HepG2 (cell line): Measurements from ENCODE around the gene NRDE2. TPM values are rescaled to one million over a fixed set of nuclear protein-coding genes. Genes with fewer than 3 reads are reported as not detected.

Experiments
- AHR ChIP-seq: IDR thresholded peaks from 2 replicates; pipeline ENCODE4 v1.6.1; 2018; ENCODE audit warnings: missing genetic modification reagents, missing compliant biosample characterization
- CBX1 ChIP-seq: IDR thresholded peaks from one replicate; pipeline ENCODE4 v1.6.1; 2016; ENCODE audit warnings: antibody characterized with exemption, low read depth
- DBP ChIP-seq: sonication (generic); formaldehyde crosslinking; IDR thresholded peaks from 2 replicates; pipeline ENCODE4 v1.4.0; 2020; ENCODE audit warnings: missing genetic modification reagents; ENCODE audit errors: not compliant biosample characterization
- DR1 ChIP-seq: sonication (generic); formaldehyde crosslinking; IDR thresholded peaks from 2 replicates; pipeline ENCODE4 v1.8.0; 2021; ENCODE audit warnings: mild to moderate bottlenecking, missing genetic modification reagents, inconsistent platforms
- EED ChIP-seq: sonication (generic); formaldehyde crosslinking; IDR thresholded peaks from 2 replicates; pipeline ENCODE4 v1.5.0; 2020; ENCODE audit warnings: mild to moderate bottlenecking, missing genetic modification reagents
- ELF1 ChIP-seq: sonication (generic); formaldehyde crosslinking; IDR thresholded peaks from 2 replicates; pipeline ENCODE4 v1.4.0; 2020; ENCODE audit warnings: missing genetic modification reagents
- FIP1L1 ChIP-seq: fragments of 200-400 bp; formaldehyde crosslinking; IDR thresholded peaks from 2 replicates; pipeline ENCODE4 v1.6.1; 2018; ENCODE audit warnings: low read depth, mild to moderate bottlenecking, low read length, moderate library complexity, borderline replicate concordance; ENCODE audit not compliant: insufficient read depth
- FOSL2 ChIP-seq: sonication (generic); formaldehyde crosslinking; IDR thresholded peaks from 2 replicates; pipeline ENCODE4 v1.4.0; 2020; ENCODE audit warnings: missing genetic modification reagents
- GATAD1 ChIP-seq: IDR thresholded peaks from 2 replicates; pipeline ENCODE4 v1.6.1; 2016; ENCODE audit warnings: missing genetic modification reagents, missing compliant biosample characterization
- GLI4 ChIP-seq: sonication (generic); formaldehyde crosslinking; IDR thresholded peaks from 2 replicates; pipeline ENCODE4 v1.5.1; 2020; ENCODE audit warnings: missing genetic modification reagents, mild to moderate bottlenecking, moderate library complexity, borderline replicate concordance
- POGZ ChIP-seq: sonication (generic); formaldehyde crosslinking; IDR thresholded peaks from 2 replicates; pipeline ENCODE4 v1.4.0; 2020; ENCODE audit warnings: mild to moderate bottlenecking, missing genetic modification reagents
- SAFB2 ChIP-seq: sonication (generic); formaldehyde crosslinking; IDR thresholded peaks from 2 replicates; pipeline ENCODE4 v1.5.1; 2020; ENCODE audit warnings: missing genetic modification reagents, low read depth, mild to moderate bottlenecking, borderline replicate concordance
- SAP130 ChIP-seq: IDR thresholded peaks from 2 replicates; pipeline ENCODE4 v1.6.1; 2016; ENCODE audit warnings: low read depth
- SRSF9 ChIP-seq: fragments of 200-400 bp; formaldehyde crosslinking; IDR thresholded peaks from 2 replicates; pipeline ENCODE4 v1.6.1; 2018; ENCODE audit warnings: borderline replicate concordance, mild to moderate bottlenecking, low read depth, low read length; ENCODE audit not compliant: insufficient read depth, poor library complexity, severe bottlenecking
- THAP11 ChIP-seq: IDR thresholded peaks from 2 replicates; pipeline ENCODE4 v1.6.1; 2016; ENCODE audit warnings: missing biosample characterization, missing genetic modification reagents
- TMF1 ChIP-seq: sonication (generic); formaldehyde crosslinking; IDR thresholded peaks from 2 replicates; pipeline ENCODE4 v1.8.1; 2022; ENCODE audit warnings: low read depth, missing genetic modification reagents
- ZNF331 ChIP-seq: sonication (generic); formaldehyde crosslinking; IDR thresholded peaks from 2 replicates; pipeline ENCODE4 v1.4.0; 2020; ENCODE audit warnings: missing genetic modification reagents
- ZNF350 ChIP-seq: sonication (generic); formaldehyde crosslinking; IDR thresholded peaks from 2 replicates; pipeline ENCODE4 v1.4.0; 2020; ENCODE audit warnings: mild to moderate bottlenecking, low read depth, missing genetic modification reagents, borderline replicate concordance
- ZNF446 ChIP-seq: sonication (generic); formaldehyde crosslinking; IDR thresholded peaks from 2 replicates; pipeline ENCODE4 v1.5.0; 2020; ENCODE audit warnings: mild to moderate bottlenecking, missing genetic modification reagents
- ZNF790 ChIP-seq: sonication (generic); formaldehyde crosslinking; IDR thresholded peaks from 2 replicates; pipeline ENCODE4 v1.8.0; 2022; ENCODE audit warnings: missing genetic modification reagents, mild to moderate bottlenecking, borderline replicate concordance
- ZSCAN25 ChIP-seq: sonication (generic); formaldehyde crosslinking; IDR thresholded peaks from 2 replicates; pipeline ENCODE4 v1.8.0; 2022; ENCODE audit warnings: mild to moderate bottlenecking, missing genetic modification reagents
- polyA plus RNA-seq, 8 experiments: library from polyadenylated mRNA; depleted of rRNA in 3 of 8; stranded (reverse) in 7 of 8; unstranded in 1 of 8; fragments of >200 nt; fragmentation: Illumina TruSeq in 4 of 8; extraction: Trizol in 4 of 8; gene quantifications; 2 replicates each; pipeline versions ENCODE4 v1.2.1 to v1.2.3, GENCODE V29; 2011 to 2016; ENCODE audit warnings: low read depth in 4 of 8, missing spikeins in 1 of 8, mixed read lengths in 1 of 8; ENCODE audit not compliant: insufficient read depth in 1 of 8
- total RNA-seq, 5 experiments: library from RNA; depleted of rRNA; stranded (reverse); fragments of >200 nt; fragmentation: Illumina TruSeq; extraction: Trizol; gene quantifications; 2 replicates each; pipeline ENCODE4 v1.2.3, GENCODE V29; 2016; ENCODE audit warnings: low read depth in 1 of 5
- TF ChIP-seq, protein P1 (sequence below): sonication (generic); formaldehyde crosslinking; IDR thresholded peaks from 2 replicates; pipeline ENCODE4; 2020; ENCODE audit warnings: missing genetic modification reagents, mild to moderate bottlenecking, borderline replicate concordance
- TF ChIP-seq, protein P2 (sequence below): sonication (generic); formaldehyde crosslinking; conservative IDR thresholded peaks from 2 replicates; pipeline ENCODE4 v1.4.0; 2020; ENCODE audit warnings: missing genetic modification reagents
- TF ChIP-seq, protein P3 (sequence below): sonication (generic); formaldehyde crosslinking; IDR thresholded peaks from 2 replicates; pipeline ENCODE4 v1.5.0; 2020; ENCODE audit warnings: missing genetic modification reagents

NRDE2 gene
- total and polyA plus RNA-seq, 2 of the 13 experiments (the other 11 are each of a cell fraction or from before 2014, with no cell fraction given): 5.6 to 12.5 TPM

DNA sequence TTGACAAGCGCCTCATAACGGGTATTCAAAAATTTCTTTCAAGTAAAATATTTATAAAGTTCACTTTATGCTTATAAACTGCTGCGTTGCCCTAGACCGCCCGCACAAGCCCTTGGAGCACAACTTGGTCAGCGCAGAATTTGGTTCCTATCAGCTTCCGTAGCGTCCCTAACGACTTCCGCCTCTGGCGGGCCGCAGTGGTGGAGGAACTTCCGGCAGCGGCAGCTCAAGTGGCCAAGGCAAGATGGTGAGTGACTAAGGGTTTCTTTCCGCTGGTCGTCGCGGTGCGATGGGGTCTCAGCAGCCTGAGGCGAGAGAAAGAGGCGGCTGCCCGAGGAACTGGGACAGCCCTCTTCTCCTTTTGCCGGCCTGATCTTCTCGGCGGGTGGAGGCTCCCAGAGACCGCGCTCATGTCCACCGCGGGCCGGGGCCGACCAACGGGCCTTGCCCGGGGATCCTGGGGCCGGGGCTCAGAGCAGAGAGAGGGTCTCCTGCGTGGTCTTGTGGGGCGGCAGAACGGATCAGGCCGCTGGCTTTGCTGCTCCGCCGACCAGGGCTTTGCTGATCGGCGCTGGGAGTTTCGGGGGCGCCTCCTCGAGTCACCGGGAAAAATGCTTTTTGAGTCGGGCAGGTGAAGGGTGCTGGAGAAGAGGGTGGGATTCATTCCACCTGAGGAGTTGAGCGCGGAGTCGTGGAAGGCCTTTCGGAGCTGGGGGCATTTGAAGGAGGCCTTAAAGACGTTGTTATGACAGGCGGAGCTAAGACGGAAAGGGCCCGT is 75.2 kb downstream of the NRDE2 start, which contains the start of gene PSMC1 (continued):
- TF ChIP-seq CBX1: peak; percentile 86
- peak; percentile 54; the same call in 1 of the 2 replicates for TF ChIP-seq ZSCAN25 (CRISPR knock-in tag)
- no peak for TF ChIP-seq SRSF9
- peak; percentile 88 for TF ChIP-seq ZNF350 (CRISPR knock-in tag)
- peak; percentile 21 for TF ChIP-seq DBP (CRISPR knock-in tag)
- TF ChIP-seq GATAD1: peak; percentile 96
- TF ChIP-seq GLI4 (CRISPR knock-in tag): peak; percentile 60; the same call in 1 of the 2 replicates
- 0 out of 2 replicates have a peak, but pooled peaks have one; percentile 60 for TF ChIP-seq SAFB2
- peak; percentile 96 for TF ChIP-seq SAP130 (CRISPR knock-in tag)
- peak; percentile 70; the same call in 1 of the 2 replicates for TF ChIP-seq AHR
- TF ChIP-seq, protein P1, sequence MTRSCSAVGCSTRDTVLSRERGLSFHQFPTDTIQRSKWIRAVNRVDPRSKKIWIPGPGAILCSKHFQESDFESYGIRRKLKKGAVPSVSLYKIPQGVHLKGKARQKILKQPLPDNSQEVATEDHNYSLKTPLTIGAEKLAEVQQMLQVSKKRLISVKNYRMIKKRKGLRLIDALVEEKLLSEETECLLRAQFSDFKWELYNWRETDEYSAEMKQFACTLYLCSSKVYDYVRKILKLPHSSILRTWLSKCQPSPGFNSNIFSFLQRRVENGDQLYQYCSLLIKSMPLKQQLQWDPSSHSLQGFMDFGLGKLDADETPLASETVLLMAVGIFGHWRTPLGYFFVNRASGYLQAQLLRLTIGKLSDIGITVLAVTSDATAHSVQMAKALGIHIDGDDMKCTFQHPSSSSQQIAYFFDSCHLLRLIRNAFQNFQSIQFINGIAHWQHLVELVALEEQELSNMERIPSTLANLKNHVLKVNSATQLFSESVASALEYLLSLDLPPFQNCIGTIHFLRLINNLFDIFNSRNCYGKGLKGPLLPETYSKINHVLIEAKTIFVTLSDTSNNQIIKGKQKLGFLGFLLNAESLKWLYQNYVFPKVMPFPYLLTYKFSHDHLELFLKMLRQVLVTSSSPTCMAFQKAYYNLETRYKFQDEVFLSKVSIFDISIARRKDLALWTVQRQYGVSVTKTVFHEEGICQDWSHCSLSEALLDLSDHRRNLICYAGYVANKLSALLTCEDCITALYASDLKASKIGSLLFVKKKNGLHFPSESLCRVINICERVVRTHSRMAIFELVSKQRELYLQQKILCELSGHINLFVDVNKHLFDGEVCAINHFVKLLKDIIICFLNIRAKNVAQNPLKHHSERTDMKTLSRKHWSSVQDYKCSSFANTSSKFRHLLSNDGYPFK: peak; percentile 90
- no peak for TF ChIP-seq ZNF446 (CRISPR knock-in tag)
- TF ChIP-seq ELF1 (CRISPR knock-in tag): peak; percentile 93
- peak; percentile 37; the same call in 1 of the 2 replicates for TF ChIP-seq TMF1 (CRISPR knock-in tag)
- peak; percentile 93 for TF ChIP-seq POGZ (CRISPR knock-in tag)
- TF ChIP-seq THAP11 (CRISPR knock-in tag): peak; percentile 94
- peak; percentile 52; the same call in 1 of the 2 replicates for TF ChIP-seq DR1 (CRISPR knock-in tag)
- peak; percentile 48 for TF ChIP-seq FOSL2 (CRISPR knock-in tag)
- 0 out of 2 replicates have a peak, but pooled peaks have one; percentile 53 for TF ChIP-seq ZNF790
- peak; percentile 66 for TF ChIP-seq ZNF331
- TF ChIP-seq, protein P2, sequence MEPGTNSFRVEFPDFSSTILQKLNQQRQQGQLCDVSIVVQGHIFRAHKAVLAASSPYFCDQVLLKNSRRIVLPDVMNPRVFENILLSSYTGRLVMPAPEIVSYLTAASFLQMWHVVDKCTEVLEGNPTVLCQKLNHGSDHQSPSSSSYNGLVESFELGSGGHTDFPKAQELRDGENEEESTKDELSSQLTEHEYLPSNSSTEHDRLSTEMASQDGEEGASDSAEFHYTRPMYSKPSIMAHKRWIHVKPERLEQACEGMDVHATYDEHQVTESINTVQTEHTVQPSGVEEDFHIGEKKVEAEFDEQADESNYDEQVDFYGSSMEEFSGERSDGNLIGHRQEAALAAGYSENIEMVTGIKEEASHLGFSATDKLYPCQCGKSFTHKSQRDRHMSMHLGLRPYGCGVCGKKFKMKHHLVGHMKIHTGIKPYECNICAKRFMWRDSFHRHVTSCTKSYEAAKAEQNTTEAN (CRISPR knock-in tag): 0 out of 2 replicates have a peak, but pooled peaks have one; percentile 18
- no peak for TF ChIP-seq FIP1L1
- TF ChIP-seq, protein P3, sequence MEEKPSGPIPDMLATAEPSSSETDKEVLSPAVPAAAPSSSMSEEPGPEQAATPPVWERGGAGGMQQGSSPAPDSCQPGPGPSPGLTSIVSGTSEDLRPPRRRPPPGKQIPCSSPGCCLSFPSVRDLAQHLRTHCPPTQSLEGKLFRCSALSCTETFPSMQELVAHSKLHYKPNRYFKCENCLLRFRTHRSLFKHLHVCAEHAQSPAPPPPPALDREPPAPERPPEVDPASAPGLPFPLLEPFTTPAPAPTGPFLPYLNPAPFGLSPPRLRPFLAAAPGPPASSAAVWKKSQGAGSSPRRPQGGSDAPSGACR (CRISPR knock-in tag): 0 out of 2 replicates have a peak, but pooled peaks have one; percentile 36
- 0 out of 2 replicates have a peak, but pooled peaks have one; percentile 59 for TF ChIP-seq EED (CRISPR knock-in tag)
